K562 (cell line): ENCODE data around the gene CRAMP1. TPM values are rescaled to one million over a fixed set of nuclear protein-coding genes. Genes with fewer than 3 reads are reported as not detected.

Source experiments
- ATAC-seq: fragments of 200-7000 bp; cut with Tn5 transposase; 3 replicates; pipeline ENCODE4 v1.9.1; 2020; ENCODE audit warnings: moderate library complexity
- BruUV-seq: library from RNA; stranded (reverse); fragments of 400-500 nt; replicated peaks from 2 replicates; lab custom pipeline; 2021; lab: Mats Ljungman, UMichigan
- CTCF ChIA-PET: fragments of 300-600 bp; formaldehyde crosslinking; extraction: SDS; loops from one replicate; lab custom pipeline; 2021; ENCODE audit warnings: low intra/inter-chr PET ratio; lab: Yijun Ruan, JAX
- POLR2A ChIA-PET: fragments of 300-600, 350-650 bp; sonication (Branson Sonifier 250); formaldehyde crosslinking; extraction: SDS; loops from one replicate; lab custom pipeline; 2021; ENCODE audit warnings: antibody characterized with exemption, inconsistent platforms; lab: Yijun Ruan, JAX
- DNase-seq, 4 experiments: peaks; one replicate each; pipeline versions ENCODE4 v3.0.0 to v3.0.0-alpha.2; 2011 to 2018; ENCODE audit warnings: low spot score in 3 of 4, mixed read lengths in 3 of 4; ENCODE audit errors: extremely low read depth in 1 of 4
- FAIRE-seq: peaks from 2 replicates; lab custom pipeline; 2011; peaks lifted over from hg19 to GRCh38; lab: Jason Lieb, UNC
- H2AFZ ChIP-seq: 2 replicates; pipeline ENCODE4 v1.6.0; 2011; ENCODE audit warnings: low read depth, low read length, control low read depth, inconsistent platforms
- H3K27ac ChIP-seq: fragments of 200-600 bp; 3 replicates; pipeline ENCODE4 v1.8.0; 2011; ENCODE audit warnings: low read depth, mild to moderate bottlenecking, control low read depth, inconsistent platforms, low read length, moderate library complexity, mixed read lengths; ENCODE audit errors: extremely low read depth
- H3K27me3 ChIP-seq, 2 experiments: fragments of 300-600 bp in 1 of 2; 2 replicates in 1 of 2; 3 replicates in 1 of 2; pipeline versions ENCODE4 v1.6.0 to v1.8.0; 2011; ENCODE audit warnings: inconsistent platforms in 2 of 2, low read length in 2 of 2, mild to moderate bottlenecking in 1 of 2, mixed read lengths in 1 of 2, moderate library complexity in 1 of 2; ENCODE audit not compliant: control insufficient read depth in 2 of 2, insufficient read depth in 2 of 2
- H3K36me3 ChIP-seq: fragments of 300-600 bp; 3 replicates; pipeline ENCODE4 v1.8.0; 2011; ENCODE audit warnings: mild to moderate bottlenecking, low read length, inconsistent platforms; ENCODE audit not compliant: control insufficient read depth, insufficient read depth
- H3K4me1 ChIP-seq, 2 experiments: fragments of 200-600 bp in 1 of 2; replicated peaks in 1 of 2; 2 replicates in 1 of 2; 3 replicates in 1 of 2; pipeline versions ENCODE4 v1.5.1 to v1.8.0; 2011; ENCODE audit warnings: inconsistent platforms in 2 of 2, low read length in 2 of 2, mild to moderate bottlenecking in 1 of 2, mixed read lengths in 1 of 2, moderate library complexity in 1 of 2; ENCODE audit not compliant: control insufficient read depth in 2 of 2, insufficient read depth in 2 of 2
- H3K4me2 ChIP-seq: 2 replicates; pipeline ENCODE4 v1.6.1; 2011; ENCODE audit warnings: low read length, control low read depth, inconsistent platforms, mixed read lengths; ENCODE audit not compliant: insufficient read depth
- H3K4me3 ChIP-seq: fragments of 200-600 bp; sonication (generic), shearing (Covaris generic); 2 replicates; pipeline ENCODE4 v1.5.1; 2016; ENCODE audit warnings: control low read depth, inconsistent platforms
- H3K79me2 ChIP-seq: fragments of 200-600 bp; 3 replicates; pipeline ENCODE4 v1.8.0; 2011; ENCODE audit warnings: low read length, inconsistent platforms; ENCODE audit not compliant: control insufficient read depth, insufficient read depth
- H3K9ac ChIP-seq, 2 experiments: 2 replicates each; pipeline versions ENCODE4 v1.6.0 to v1.6.1; 2011; ENCODE audit warnings: low read depth in 2 of 2, low read length in 2 of 2, control low read depth in 1 of 2, inconsistent platforms in 1 of 2, mild to moderate bottlenecking in 1 of 2, mixed read lengths in 1 of 2; ENCODE audit not compliant: insufficient read depth in 1 of 2
- H3K9me1 ChIP-seq: one replicate; pipeline ENCODE4 v1.6.0; 2011; ENCODE audit warnings: inconsistent platforms, mild to moderate bottlenecking, low read length, moderate library complexity; ENCODE audit not compliant: control insufficient read depth, insufficient read depth
- H3K9me3 ChIP-seq: replicated peaks from 2 replicates; pipeline ENCODE4 v1.5.1; 2011; ENCODE audit warnings: low read depth, low read length, inconsistent platforms; ENCODE audit not compliant: control insufficient read depth, insufficient read depth
- H4K20me1 ChIP-seq: replicated peaks from 2 replicates; pipeline ENCODE4 v1.6.1; 2011; ENCODE audit warnings: low read length, inconsistent platforms, mixed read lengths; ENCODE audit not compliant: control insufficient read depth, insufficient read depth
- DPF2 ChIP-seq: fragments of 450-650 bp; IDR thresholded peaks from 2 replicates; pipeline ENCODE4 v1.6.1; 2016
- HMG20B ChIP-seq: fragments of 250-450 bp; sonication (Bioruptor Pico); IDR thresholded peaks from 2 replicates; pipeline ENCODE4 v1.5.0; 2021; ENCODE audit warnings: mild to moderate bottlenecking
- SAFB2 ChIP-seq: fragments of 200-400 bp; formaldehyde crosslinking; IDR thresholded peaks from 2 replicates; pipeline ENCODE4 v1.6.1; 2018; ENCODE audit warnings: borderline replicate concordance, low read length, low read depth, moderate library complexity; ENCODE audit not compliant: severe bottlenecking
- TEAD1 ChIP-seq, 2 experiments: fragments of 450-650 bp in 1 of 2; sonication (generic) in 1 of 2; formaldehyde crosslinking; IDR thresholded peaks; 2 replicates each; pipeline versions ENCODE4 v1.4.0 to v1.8.0; 2020 to 2022; ENCODE audit warnings: mild to moderate bottlenecking in 2 of 2, missing genetic modification reagents in 1 of 2
- ZNF778 ChIP-seq: fragments of 450-650 bp; formaldehyde crosslinking; IDR thresholded peaks from 2 replicates; pipeline ENCODE4 v1.4.0; 2020; ENCODE audit warnings: mild to moderate bottlenecking, moderate library complexity
- WGBS: fragments of 100-300 bp; shearing (Covaris generic); methylation state at CpG from one replicate; pipeline ENCODE4 v1.1.6; 2016; ENCODE audit warnings: low coverage, mixed read lengths; ENCODE audit not compliant: insufficient coverage; ENCODE audit errors: missing lambda C conversion rate; 5-methylcytosine and 5-hydroxymethylcytosine counted together
- in situ Hi-C: fragments of 300-500 bp; cut with MboI; formaldehyde crosslinking; loops from 4 replicates; pipeline ENCODE4 v1.15.0; 2018; ENCODE audit warnings: inconsistent platforms, mixed read lengths
- intact Hi-C: fragments of 100-400 bp; cut with micrococcal nuclease; formaldehyde crosslinking; loops from 2 replicates; pipeline ENCODE4 v1.14.2; 2022
- polyA plus RNA-seq, 8 experiments: library from polyadenylated mRNA; depleted of rRNA in 4 of 8; stranded (reverse) in 5 of 8; unstranded in 3 of 8; fragments of >200 nt; fragmentation: Nextera tagmentation in 2 of 8; fragmentation: Illumina TruSeq in 1 of 8; extraction: Ambion mirVana in 2 of 8; extraction: Trizol in 1 of 8; gene quantifications; 2 replicates each; pipeline versions ENCODE4 v1.2.1 to v1.2.3, GENCODE V29; 2011 to 2014; ENCODE audit warnings: inconsistent platforms in 1 of 8, missing spikeins in 1 of 8
- total RNA-seq, 7 experiments: library from RNA; depleted of rRNA in 6 of 7; stranded (reverse); fragments of >200 nt in 6 of 7; fragmentation: Illumina TruSeq in 2 of 7; extraction: Trizol in 2 of 7; gene quantifications; 2 replicates each; pipeline versions ENCODE4 v1.2.1 to v1.2.3, GENCODE V29; 2011 to 2021; ENCODE audit warnings: low replicate concordance in 1 of 7

The CRAMP1 gene
- total and polyA plus RNA-seq, 9 of the 15 experiments (the other 6 are each of a cell fraction or from before 2014, with no cell fraction given) = 0.52 to 20.8 (median 7.5) TPM

DNA sequence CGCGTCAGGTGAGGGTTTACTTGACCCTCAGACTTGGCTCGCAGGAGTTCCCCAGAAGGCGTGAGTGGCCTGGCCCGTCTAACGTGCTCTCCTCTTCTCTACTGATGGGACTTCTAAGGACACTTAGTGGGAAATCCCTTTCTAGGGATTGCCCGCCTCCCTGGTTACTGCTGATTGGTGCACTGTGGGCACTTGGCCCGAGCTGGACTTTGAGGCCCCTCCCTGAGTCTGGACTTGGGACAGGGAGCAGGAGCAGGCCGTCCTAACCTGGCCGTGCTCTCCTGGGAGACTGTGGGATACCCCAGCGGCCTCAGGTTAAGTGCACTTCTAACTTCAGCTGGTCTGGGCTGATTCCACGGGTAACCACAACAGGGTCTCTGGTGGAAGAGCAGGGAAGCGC is 15.0 kb upstream of the CRAMP1 start:
- CTCF ChIA-PET = no interaction called here
- H2AFZ ChIP-seq = no peak overlapping the region
- FAIRE-seq = no peak
- no peaks in the 10 kb centered on the region for H3K9me3 ChIP-seq
- H3K4me1 ChIP-seq = peaks cover 0 to 9% of the 10 kb centered on the region in 2 experiments; a peak in 1 of 5 replicates
- H4K20me1 ChIP-seq = no peaks in the 10 kb centered on the region
- intact Hi-C loops (no loop called here), in situ Hi-C loops (no loop called here)
- H3K9ac ChIP-seq = no peak overlapping the region; a peak in 1 of 4 replicates
- no peak overlapping the region for H3K27ac ChIP-seq
- no peak for ATAC-seq
- BruUV-seq = no TSS peak
- POLR2A ChIA-PET = interaction anchor here (1.1 kb wide), 1 partner anchor 9 kb away, joined by 3 read pairs; no protein-coding TSS in a partner anchor
- TF ChIP-seq HMG20B (CRISPR knock-in tag) = no peak
- no peaks in the 10 kb centered on the region for H3K9me1 ChIP-seq
- no peak overlapping the region for H3K4me3 ChIP-seq
- WGBS = 52% methylated on average over 13 of the region's 13 CpGs
- H3K79me2 ChIP-seq = no peaks in the 10 kb centered on the region
- H3K4me2 ChIP-seq = no peak overlapping the region
- no peaks in the 10 kb centered on the region for H3K27me3 ChIP-seq
- DNase-seq = no peak
- H3K36me3 ChIP-seq = no peaks in the 10 kb centered on the region

DNA sequence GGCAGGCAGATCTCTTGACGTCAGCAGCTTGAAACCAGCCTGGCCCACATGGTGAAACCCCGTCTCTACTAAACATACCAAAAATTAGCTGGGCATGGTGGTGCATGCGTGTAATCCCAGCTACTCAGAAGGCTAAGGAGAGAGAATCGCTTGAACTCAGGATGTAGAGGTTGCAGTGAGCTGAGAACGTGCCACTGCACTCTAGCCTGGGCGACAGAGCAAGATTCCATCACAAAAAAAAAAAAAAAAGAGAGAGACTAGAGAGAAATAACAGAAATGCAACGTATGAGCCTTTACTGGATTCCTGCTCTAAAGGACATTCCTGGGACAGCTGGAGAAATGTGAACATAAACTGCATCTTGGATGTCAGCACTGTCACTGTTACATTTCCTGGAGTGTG is 11.1 kb upstream of the CRAMP1 start:
- Histone ChIP-seq H3K27ac (no peak overlapping the region), H3K9ac (no peak overlapping the region), H2AFZ (no peak overlapping the region), H3K36me3 (peaks cover 1% of the 10 kb centered on the region; the same call in 1 of the 3 replicates), H3K4me3 (no peak overlapping the region), H3K27me3 (no peaks in the 10 kb centered on the region), H3K9me1 (no peaks in the 10 kb centered on the region), H4K20me1 (no peaks in the 10 kb centered on the region), H3K9me3 (no peaks in the 10 kb centered on the region), H3K4me1 (peaks cover 5 to 6% of the 10 kb centered on the region in 2 experiments; a peak in 2 of 5 replicates), H3K4me2 (no peak overlapping the region), H3K79me2 (no peaks in the 10 kb centered on the region)
- 48% methylated on average over 7 of the region's 7 CpGs for WGBS
- in situ Hi-C loops = no loop called here
- intact Hi-C loops = no loop called here
- DNase-seq (no peak), ATAC-seq (no peak), FAIRE-seq (no peak)
- TF ChIP-seq TEAD1 (CRISPR knock-in tag; IDR thresholded peaks at IDR 0.05) (no peak), SAFB2 (no peak), ZNF778 (CRISPR knock-in tag) (no peak), DPF2 (no peak)
- ChIA-PET POLR2A (interaction anchor here (1.1 kb wide), 1 partner anchor 15 kb away, joined by 4 read pairs; no protein-coding TSS in a partner anchor), CTCF (no interaction called here)
- BruUV-seq = no TSS peak
